GM21360 (cell line): ENCODE measurements around the gene SLC20A1.

Experiments
- ATAC-seq: cut with Tn5 transposase; IDR thresholded peaks from one replicate; pipeline ENCODE4 v1.9.1; 2021; ENCODE audit warnings: mild to moderate bottlenecking, moderate library complexity; ENCODE audit not compliant: unreplicated experiment

Gene SLC20A1

GRCh38 chr2:112682101-112682500 is 36.4 kb downstream of the SLC20A1 start:
- no peak for ATAC-seq

- ATAC-seq, result no peak
Observed at GRCh38 chr2:112683550-112684414, 38.0 kb downstream of the SLC20A1 start.

GRCh38 chr2:112684415-112684775 is 38.7 kb downstream of the SLC20A1 start:
- no peak for ATAC-seq

GRCh38 chr2:112685271-112685884 is 39.6 kb downstream of the SLC20A1 start:
- ATAC-seq, result no peak

- no peak for ATAC-seq
Observed at GRCh38 chr2:112686348-112687217, 40.8 kb downstream of the SLC20A1 start.

GRCh38 chr2:112687522-112687921 is 41.8 kb downstream of the SLC20A1 start:
- ATAC-seq, result no peak

- ATAC-seq, result no peak
Observed at GRCh38 chr2:112688086-112688880, 42.5 kb downstream of the SLC20A1 start.

GRCh38 chr2:112690853-112691401 is 45.2 kb downstream of the SLC20A1 start:
- no peak for ATAC-seq

- no peak for ATAC-seq
Observed at GRCh38 chr2:112691881-112692281, 46.1 kb downstream of the SLC20A1 start.

- ATAC-seq, result peak; percentile 84
Observed at GRCh38 chr2:112692495-112692911, 46.8 kb downstream of the SLC20A1 start.

GRCh38 chr2:112692918-112693317 is 47.2 kb downstream of the SLC20A1 start:
- no peak for ATAC-seq

GRCh38 chr2:112693596-112693995 is 47.9 kb downstream of the SLC20A1 start:
- no peak for ATAC-seq

- no peak for ATAC-seq
Observed at GRCh38 chr2:112694182-112694581, 48.4 kb downstream of the SLC20A1 start.

- no peak for ATAC-seq
Observed at GRCh38 chr2:112698834-112699515, 53.2 kb downstream of the SLC20A1 start.

- ATAC-seq, result no peak
Observed at GRCh38 chr2:112699984-112700667, 54.4 kb downstream of the SLC20A1 start.

GRCh38 chr2:112701052-112701451 is 55.3 kb downstream of the SLC20A1 start:
- no peak for ATAC-seq

- no peak for ATAC-seq
Observed at GRCh38 chr2:112703684-112704083, 57.9 kb downstream of the SLC20A1 start.

- no peak for ATAC-seq
Observed at GRCh38 chr2:112705575-112705974, 59.8 kb downstream of the SLC20A1 start.

GRCh38 chr2:112706170-112706664 is 60.5 kb downstream of the SLC20A1 start:
- ATAC-seq, result no peak
